PC-9 (cell line): ENCODE data around the gene EQTN. TPM values are rescaled to one million over a fixed set of nuclear protein-coding genes. Genes with fewer than 3 reads are reported as not detected.

Experiments
- BruUV-seq: library from RNA; stranded (reverse); fragments of 400-500 nt; replicated peaks from 2 replicates; lab custom pipeline; 2021; lab: Mats Ljungman, UMichigan
- CTCF ChIA-PET: fragments of 300-600 bp; sonication (Branson Sonifier 250); formaldehyde crosslinking; loops from one replicate; lab custom pipeline; 2022; ENCODE audit warnings: antibody characterized with exemption; lab: Charles Lee
- POLR2A ChIA-PET: fragments of 300-600 bp; sonication (Branson Sonifier 250); formaldehyde crosslinking; loops from one replicate; lab custom pipeline; 2022; ENCODE audit warnings: antibody characterized with exemption; ENCODE audit not compliant: unreplicated experiment; lab: Charles Lee
- DNase-seq, 2 experiments: peaks; one replicate each; pipeline versions ENCODE4 v3.0.0 to v3.0.0-alpha.2; 2015 to 2022; ENCODE audit warnings: mixed read lengths in 1 of 2
- H2AFZ ChIP-seq: fragments of 200-600 bp; sonication (generic); 2 replicates; pipeline ENCODE4 v1.8.1; 2017; ENCODE audit warnings: antibody characterized with exemption
- H3F3A ChIP-seq: fragments of 200-600 bp; sonication (generic); 2 replicates; pipeline ENCODE4 v1.8.1; 2017; ENCODE audit warnings: antibody characterized with exemption, mild to moderate bottlenecking, low read depth; ENCODE audit not compliant: insufficient read depth
- H3K27ac ChIP-seq: fragments of 200-600 bp; sonication (generic); 2 replicates; pipeline ENCODE4 v1.6.1; 2016; ENCODE audit warnings: mixed run types
- H3K27me3 ChIP-seq: fragments of 200-600 bp; sonication (generic); 2 replicates; pipeline ENCODE4 v1.6.1; 2016; ENCODE audit warnings: low read depth, mixed run types; ENCODE audit not compliant: insufficient read depth
- H3K36me3 ChIP-seq: fragments of 200-600 bp; sonication (generic); 2 replicates; pipeline ENCODE4 v1.6.1; 2016; ENCODE audit warnings: low read depth, mixed run types
- H3K4me1 ChIP-seq: fragments of 200-600 bp; sonication (generic); replicated peaks from 2 replicates; pipeline ENCODE4 v1.6.1; 2016; ENCODE audit warnings: mixed run types; ENCODE audit not compliant: insufficient read depth
- H3K4me2 ChIP-seq: fragments of 200-600 bp; sonication (generic); 2 replicates; pipeline ENCODE4 v1.6.1; 2017; ENCODE audit warnings: mixed run types
- H3K4me3 ChIP-seq: fragments of 200-600 bp; sonication (generic); 2 replicates; pipeline ENCODE4 v1.6.1; 2016; ENCODE audit warnings: mixed run types
- H3K79me2 ChIP-seq: fragments of 200-600 bp; sonication (generic); 2 replicates; pipeline ENCODE4 v1.6.1; 2017; ENCODE audit warnings: low read depth, mixed run types
- H3K9me2 ChIP-seq: fragments of 200-600 bp; sonication (generic); 2 replicates; pipeline ENCODE4 v1.8.1; 2017; ENCODE audit warnings: mild to moderate bottlenecking; ENCODE audit not compliant: insufficient read depth
- H3K9me3 ChIP-seq: fragments of 200-600 bp; sonication (generic); 2 replicates; pipeline ENCODE4 v1.8.1; 2016; ENCODE audit warnings: low read depth; ENCODE audit not compliant: insufficient read depth
- H4K20me1 ChIP-seq: fragments of 200-600 bp; sonication (generic); 2 replicates; pipeline ENCODE4 v1.8.1; 2017; ENCODE audit not compliant: insufficient read depth
- CTCF ChIP-seq: fragments of 200-600 bp; sonication (generic); conservative IDR thresholded peaks from 2 replicates; pipeline ENCODE4 v1.6.1; 2017; ENCODE audit warnings: mixed run types, antibody characterized with exemption, mild to moderate bottlenecking, moderate library complexity
- EZH2 ChIP-seq: fragments of 200-600 bp; sonication (generic); IDR thresholded peaks from 2 replicates; pipeline ENCODE4 v1.8.0; 2017; ENCODE audit warnings: antibody characterized with exemption, low read depth
- intact Hi-C: fragments of 100-400 bp; cut with micrococcal nuclease; formaldehyde crosslinking; loops from one replicate; pipeline ENCODE4 v1.10.0; 2022; ENCODE audit not compliant: unreplicated experiment
- total RNA-seq: library from RNA; stranded (reverse); gene quantifications from 2 replicates; pipeline ENCODE4 v1.2.3, GENCODE V29; 2021

The EQTN gene
- total RNA-seq, 1 experiment from 2014 or later = not detected

- no peaks in the 10 kb centered on the region for H3K79me2 ChIP-seq
- no peak overlapping the region for H3K4me3 ChIP-seq
- ChIA-PET POLR2A (no interaction called here), CTCF (no interaction called here)
- no peaks in the 10 kb centered on the region for H3F3A ChIP-seq
- no peak overlapping the region for H3K4me2 ChIP-seq
- no peaks in the 10 kb centered on the region for H3K4me1 ChIP-seq
- no peak overlapping the region for H2AFZ ChIP-seq
- no peaks in the 10 kb centered on the region for H3K36me3 ChIP-seq
- intact Hi-C loops = no loop called here
- H3K27ac ChIP-seq = no peak overlapping the region
- no peaks in the 10 kb centered on the region for H3K27me3 ChIP-seq
- no peaks in the 10 kb centered on the region for H3K9me2 ChIP-seq
- H4K20me1 ChIP-seq = no peaks in the 10 kb centered on the region
- no peak for DNase-seq
- H3K9me3 ChIP-seq = no peaks in the 10 kb centered on the region
- no peak for TF ChIP-seq EZH2
- TF ChIP-seq CTCF = no peak
- no TSS peak for BruUV-seq
Observed at GRCh38 chr9:27282269-27282668, 14.7 kb downstream of the EQTN start.

GRCh38 chr9:27280860-27281259 is 16.1 kb downstream of the EQTN start:
- no peak overlapping the region for H3K4me2 ChIP-seq
- TF ChIP-seq EZH2 (no peak), CTCF (no peak)
- POLR2A ChIA-PET = no interaction called here
- H3K9me2 ChIP-seq = no peaks in the 10 kb centered on the region
- H3K9me3 ChIP-seq = no peaks in the 10 kb centered on the region
- no peaks in the 10 kb centered on the region for H3K79me2 ChIP-seq
- no peak overlapping the region for H2AFZ ChIP-seq
- H3K27me3 ChIP-seq = no peaks in the 10 kb centered on the region
- intact Hi-C loops = no loop called here
- CTCF ChIA-PET = no interaction called here
- no peaks in the 10 kb centered on the region for H3F3A ChIP-seq
- H3K36me3 ChIP-seq = no peaks in the 10 kb centered on the region
- no TSS peak for BruUV-seq
- no peaks in the 10 kb centered on the region for H3K4me1 ChIP-seq
- no peak overlapping the region for H3K4me3 ChIP-seq
- no peak overlapping the region for H3K27ac ChIP-seq
- no peak for DNase-seq
- H4K20me1 ChIP-seq = no peaks in the 10 kb centered on the region

- H2AFZ ChIP-seq = no peak overlapping the region
- H3F3A ChIP-seq = no peaks in the 10 kb centered on the region
- DNase-seq = no peak
- no peak for TF ChIP-seq EZH2
- no peak for TF ChIP-seq CTCF
- no peak overlapping the region for H3K4me3 ChIP-seq
- H3K79me2 ChIP-seq = no peaks in the 10 kb centered on the region
- ChIA-PET CTCF (no interaction called here), POLR2A (no interaction called here)
- no TSS peak for BruUV-seq
- no peaks in the 10 kb centered on the region for H3K9me2 ChIP-seq
- intact Hi-C loops = no loop called here
- no peaks in the 10 kb centered on the region for H3K9me3 ChIP-seq
- H4K20me1 ChIP-seq = no peaks in the 10 kb centered on the region
- no peaks in the 10 kb centered on the region for H3K4me1 ChIP-seq
- H3K36me3 ChIP-seq = no peaks in the 10 kb centered on the region
- no peak overlapping the region for H3K4me2 ChIP-seq
- no peaks in the 10 kb centered on the region for H3K27me3 ChIP-seq
- H3K27ac ChIP-seq = no peak overlapping the region
Observed at GRCh38 chr9:27280249-27280648, 16.7 kb downstream of the EQTN start.
